HG03103 (cell line): ENCODE results near the gene SLC35F6.

Experiments used
- ATAC-seq: cut with Tn5 transposase; IDR thresholded peaks from one replicate; pipeline ENCODE4 v1.9.1; 2021; ENCODE audit warnings: low read depth; ENCODE audit not compliant: unreplicated experiment

SLC35F6 gene, protein sequence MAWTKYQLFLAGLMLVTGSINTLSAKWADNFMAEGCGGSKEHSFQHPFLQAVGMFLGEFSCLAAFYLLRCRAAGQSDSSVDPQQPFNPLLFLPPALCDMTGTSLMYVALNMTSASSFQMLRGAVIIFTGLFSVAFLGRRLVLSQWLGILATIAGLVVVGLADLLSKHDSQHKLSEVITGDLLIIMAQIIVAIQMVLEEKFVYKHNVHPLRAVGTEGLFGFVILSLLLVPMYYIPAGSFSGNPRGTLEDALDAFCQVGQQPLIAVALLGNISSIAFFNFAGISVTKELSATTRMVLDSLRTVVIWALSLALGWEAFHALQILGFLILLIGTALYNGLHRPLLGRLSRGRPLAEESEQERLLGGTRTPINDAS

DNA sequence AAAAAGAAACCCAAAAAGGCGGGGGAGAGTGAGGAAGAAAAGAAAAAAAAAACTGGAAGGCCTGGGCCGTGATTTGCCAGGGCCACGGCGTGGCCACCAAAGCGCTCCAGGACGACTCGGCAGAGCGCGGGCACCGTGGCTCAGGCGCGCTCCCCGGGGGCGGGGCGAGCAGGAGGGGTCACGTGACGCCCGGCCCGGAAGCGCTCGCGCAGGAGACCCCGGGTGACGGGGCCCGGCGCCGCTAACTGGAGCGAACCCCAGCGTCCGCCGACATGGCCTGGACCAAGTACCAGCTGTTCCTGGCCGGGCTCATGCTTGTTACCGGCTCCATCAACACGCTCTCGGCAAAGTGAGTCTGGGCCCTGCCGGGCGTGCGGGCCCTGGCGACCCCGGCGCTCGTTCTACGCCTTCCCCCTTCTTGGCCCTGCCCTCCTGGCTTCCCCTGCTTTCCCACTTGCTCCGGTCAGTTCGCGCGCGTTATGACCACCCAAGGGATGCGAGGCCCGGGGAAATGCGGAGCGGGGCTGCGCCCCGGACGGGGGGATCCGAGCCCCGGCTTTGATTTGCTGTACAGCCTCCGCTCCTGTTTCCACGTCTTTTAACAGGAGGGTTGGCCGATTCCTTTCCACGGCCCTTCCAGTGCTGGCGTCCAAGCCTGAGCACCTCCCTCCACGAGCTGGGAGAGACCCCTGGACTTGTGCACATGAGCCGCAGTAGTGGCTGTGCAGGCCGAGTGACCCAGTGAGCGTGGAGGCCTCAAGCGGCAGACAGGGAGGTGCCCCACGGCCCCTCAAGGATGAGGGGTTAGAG lies at the start of gene SLC35F6:
SLC35F6 (plus strand) TSS at position 207 of the 810 bp plus-strand sequence; CDS start at position 273, 66 bp downstream.
- peak; percentile 80 for ATAC-seq

DNA sequence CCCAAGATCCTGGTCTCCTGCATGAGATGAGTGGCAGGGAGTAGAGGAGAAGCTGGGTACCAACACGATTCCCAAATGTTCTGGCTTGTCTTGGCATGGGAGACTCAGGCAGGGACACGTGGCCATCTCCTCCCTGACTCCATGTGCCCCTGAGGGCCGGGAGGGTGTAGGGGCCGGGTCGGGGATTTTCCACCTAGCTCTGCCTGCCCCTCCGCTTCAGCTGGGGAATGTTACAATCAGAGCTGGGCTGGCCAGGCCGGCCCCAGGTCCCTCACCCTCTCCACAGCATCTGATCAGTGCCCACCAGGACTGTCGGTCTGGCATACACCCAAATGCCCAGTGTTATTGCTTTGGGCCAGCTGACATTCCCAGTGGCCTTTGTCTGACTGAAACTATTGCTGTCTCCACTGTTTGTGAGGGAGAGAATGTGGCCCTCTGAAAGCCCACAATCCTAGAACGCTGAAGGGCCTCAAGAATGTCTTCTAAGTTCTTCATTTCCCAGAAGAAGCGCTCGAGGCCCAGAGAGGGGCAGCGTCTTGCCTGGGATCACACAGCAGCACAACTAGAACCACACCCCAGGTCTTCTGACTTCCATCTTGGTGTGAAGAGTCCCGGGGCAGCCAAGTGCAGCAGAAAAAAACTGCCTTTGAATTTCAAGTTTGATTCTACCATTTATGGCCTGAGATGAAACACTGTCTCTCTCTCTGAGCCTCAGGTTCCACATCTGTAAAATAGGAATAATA lies 48.4 kb upstream of the SLC35F6 start:
- no peak for ATAC-seq

DNA sequence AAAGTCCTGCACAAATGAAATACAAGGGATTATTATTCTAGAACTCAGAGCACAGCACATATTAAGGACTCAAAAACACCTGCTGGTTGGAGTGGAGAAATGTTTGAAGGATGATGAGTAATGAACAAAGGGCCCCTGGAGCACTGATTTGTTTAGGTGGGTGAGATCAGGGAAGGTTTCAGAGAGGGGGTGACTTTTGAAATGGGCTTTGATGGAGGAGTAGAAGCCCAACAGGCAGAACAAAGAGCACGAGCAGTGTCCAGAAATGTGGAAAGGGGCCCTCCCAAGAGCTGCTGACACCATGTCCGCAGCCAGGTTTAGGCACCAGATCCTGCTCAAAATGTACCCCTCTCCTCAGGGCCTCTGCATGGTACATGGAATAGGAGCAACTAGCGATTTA lies 47.7 kb upstream of the SLC35F6 start:
- no peak for ATAC-seq

DNA sequence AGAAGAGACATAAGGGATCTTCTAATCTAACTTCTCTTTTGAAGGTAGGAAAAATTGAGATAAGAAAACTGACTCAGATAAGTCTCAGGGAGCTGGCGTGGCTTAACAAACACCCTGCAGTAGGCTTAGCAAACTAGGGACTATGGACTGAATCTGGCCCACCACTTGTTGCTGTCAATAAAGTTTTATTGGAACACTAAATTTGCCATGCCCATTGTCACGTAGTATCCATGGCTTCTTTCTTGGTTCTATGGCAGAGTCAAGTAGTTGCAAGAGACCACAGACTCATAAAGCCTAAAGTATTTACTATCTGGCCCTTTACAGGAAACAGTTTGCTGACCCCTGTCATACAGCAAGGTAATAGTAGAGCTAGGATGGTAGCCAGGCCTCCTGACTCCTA lies 47.3 kb upstream of the SLC35F6 start:
- no peak for ATAC-seq

DNA sequence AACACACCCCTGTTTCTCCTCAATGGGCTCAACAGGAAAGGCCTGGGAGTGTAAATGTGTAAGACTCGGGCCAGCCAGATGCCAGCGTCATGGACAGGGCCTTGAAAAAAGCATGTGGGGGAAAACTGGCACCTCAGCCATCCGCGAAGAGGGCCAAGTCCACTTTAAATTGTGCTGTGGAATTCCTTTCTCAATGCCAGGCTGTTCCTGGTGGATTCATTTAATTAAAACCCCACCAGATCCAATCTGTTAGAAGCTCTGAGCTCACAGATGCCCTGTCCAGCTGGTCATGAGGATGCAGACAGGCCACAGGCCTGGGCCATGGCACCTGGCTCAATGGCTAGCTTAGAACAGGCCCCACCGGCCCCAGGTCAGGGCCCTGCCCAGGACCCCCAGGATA lies 46.7 kb upstream of the SLC35F6 start:
- no peak for ATAC-seq

DNA sequence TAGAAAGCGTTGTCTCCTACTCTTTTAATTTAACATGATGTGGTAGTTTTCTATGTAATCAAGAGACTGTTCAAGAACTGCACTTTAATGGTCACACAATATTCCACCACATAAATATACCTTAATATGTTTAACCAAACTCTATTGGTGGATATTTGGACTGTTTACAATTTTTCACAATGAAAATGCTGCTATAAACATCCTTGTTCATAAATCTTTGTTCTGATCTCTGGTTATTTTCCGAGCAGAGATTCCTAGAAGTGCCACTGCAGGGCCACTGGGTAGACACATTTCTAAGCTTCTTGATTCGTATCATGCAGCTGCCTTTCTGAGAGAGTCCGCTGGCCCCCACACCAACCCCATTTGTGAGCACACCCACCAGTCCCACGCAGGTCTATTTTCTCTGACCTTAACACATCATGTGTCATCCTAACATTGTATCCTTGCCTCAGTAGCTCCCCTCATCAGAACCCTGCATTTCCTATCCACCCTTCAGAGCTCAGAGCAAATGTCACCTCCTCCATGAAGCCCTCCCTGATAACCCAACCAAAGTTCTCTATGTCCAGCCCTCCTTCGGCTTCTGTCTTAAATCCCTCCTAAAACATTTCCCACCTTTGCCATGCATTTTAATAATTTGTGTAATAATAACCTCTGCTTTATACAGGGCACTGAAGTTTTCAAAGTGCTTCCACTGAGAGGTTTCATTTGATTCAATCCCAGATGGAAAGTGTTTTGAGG lies 45.0 kb upstream of the SLC35F6 start:
- ATAC-seq = no peak

DNA sequence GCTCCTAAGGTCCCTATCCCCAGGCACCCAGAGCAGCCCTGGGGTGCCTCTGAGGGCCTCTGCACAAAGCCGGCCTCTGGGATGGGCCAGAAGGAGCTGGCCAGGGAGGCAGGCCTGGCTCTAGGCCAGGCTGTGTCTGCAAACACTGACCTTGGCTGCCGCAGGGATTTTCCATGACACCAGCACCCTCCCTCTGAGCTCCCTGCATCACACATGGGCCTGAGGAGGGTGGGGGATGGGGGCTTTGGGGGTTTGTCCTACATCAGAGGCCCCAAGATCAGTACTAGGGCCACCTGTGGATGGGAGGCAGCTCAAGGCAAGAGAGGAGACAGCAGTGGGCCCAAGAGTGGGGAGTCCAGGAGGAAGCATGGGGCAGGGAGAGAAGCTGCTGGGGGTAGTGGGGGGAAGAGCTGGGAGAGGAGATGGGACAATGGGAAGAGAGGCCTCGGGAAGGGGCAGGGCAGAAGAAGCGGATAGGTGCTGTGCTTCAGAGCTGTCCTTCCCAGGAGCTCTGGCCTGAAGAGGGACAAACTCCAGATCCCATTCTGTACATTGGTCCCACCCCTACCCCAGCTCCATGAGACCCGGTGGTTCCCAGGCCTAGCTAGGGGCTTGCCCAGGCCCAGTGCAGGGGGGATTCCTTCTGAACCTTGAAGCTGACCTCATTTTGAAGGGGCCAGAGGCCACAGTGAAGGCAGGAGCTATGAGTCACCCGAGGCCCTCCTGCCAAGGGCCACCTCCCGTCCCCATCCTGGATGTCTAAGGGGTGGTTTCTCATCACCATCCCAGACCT lies 43.6 kb upstream of the SLC35F6 start:
- ATAC-seq = no peak

DNA sequence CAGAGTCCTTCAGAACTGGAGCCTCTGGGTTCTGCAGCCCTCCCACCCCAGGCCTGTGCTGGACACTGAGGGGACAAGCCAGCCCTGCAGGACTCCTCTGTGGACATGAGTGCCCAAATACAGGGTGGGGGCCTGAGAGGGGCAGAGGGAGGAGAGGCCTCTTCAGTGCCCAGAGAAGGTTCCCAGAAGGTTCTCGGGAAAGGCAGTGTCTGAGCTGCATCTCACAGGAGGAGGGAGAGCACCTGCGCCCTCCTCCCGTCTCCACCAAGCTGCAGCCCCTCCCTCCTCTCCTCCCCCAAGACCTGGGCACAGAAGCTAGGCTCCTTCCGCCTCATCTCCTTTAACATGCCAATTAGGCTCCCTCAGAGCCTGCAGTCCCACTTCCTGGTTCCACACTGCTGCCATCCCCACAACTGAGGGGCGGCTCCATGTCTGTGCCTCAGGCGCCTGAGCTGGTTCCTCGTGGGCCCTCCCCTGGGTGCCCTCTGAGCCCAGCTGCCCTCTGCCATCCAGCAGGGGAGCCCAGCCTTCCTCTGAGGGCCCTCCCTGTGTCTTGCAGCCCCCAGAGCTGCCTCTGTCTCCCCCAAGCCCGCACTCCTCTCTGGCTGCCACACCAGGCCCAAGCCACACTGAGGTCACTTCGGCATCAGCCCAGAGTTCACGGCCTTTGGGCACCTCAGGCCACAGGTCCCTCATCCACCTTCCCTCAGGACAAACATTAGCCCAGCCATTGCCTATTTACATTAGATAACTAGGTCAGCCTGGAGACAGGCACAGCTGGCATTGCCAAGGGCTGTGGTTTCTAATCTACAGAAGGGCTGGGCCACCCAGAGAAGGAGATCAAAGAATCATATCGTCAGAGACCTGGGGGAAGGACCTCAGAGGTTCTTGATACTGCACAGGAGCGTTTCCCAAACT lies 42.7 kb upstream of the SLC35F6 start:
- ATAC-seq = no peak

DNA sequence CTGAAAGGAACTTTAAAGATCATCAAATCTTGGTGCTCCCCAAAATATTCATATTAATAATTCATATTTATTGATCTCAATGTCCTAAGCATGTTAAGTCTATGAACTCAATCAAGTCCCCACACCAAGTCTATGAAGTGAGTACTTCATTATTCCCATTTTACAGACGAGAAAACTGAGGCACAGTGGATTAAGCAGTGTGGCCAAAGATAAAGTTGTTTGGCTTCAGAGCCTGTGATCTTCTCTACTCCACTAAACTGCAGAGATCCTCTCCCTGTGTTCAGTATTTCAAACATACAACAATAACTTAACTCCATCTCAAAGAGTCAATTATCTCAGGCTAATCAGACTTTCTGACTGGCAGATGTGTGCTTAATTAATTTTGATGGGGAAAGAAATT lies 41.8 kb upstream of the SLC35F6 start:
- ATAC-seq = no peak

DNA sequence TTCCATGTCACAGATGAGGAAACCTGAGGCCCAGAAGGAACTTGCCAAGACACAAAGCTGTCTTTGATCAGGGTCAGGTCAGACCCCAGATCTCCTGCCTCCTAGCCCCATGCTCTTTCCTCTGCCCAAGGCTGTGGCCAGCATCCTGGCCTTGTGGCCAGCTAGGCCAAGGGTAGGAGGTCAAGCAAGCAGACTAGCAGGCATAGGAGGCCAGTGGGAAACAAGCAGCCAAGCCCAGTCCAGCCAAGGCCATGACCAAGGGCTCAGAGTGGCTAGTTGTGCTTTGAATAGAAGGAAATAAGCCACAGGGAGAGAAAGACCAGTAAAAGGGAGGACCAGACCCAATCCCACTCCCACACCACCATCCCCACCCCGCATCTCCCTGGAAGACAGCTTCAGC lies 41.2 kb upstream of the SLC35F6 start:
- ATAC-seq = no peak

DNA sequence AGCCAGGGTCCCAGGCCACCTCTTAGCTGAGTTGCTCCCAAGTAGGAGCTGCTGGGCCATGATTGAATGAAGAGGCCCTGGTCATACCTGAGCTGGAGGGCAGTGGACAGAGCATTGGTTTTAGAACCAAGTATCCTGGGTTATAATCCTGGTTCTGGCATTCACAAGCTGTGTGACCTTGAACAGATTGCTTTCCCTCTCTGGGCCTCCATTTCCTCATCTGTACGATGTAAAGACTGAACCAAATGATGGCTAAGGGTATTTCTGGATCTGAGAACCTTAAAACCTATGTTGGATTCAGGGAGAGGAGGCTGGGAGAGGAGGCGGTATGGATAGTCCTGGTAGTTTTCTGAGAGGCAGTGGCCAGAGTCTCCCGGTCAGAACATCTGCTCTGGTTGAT lies 40.6 kb upstream of the SLC35F6 start:
- ATAC-seq = no peak

DNA sequence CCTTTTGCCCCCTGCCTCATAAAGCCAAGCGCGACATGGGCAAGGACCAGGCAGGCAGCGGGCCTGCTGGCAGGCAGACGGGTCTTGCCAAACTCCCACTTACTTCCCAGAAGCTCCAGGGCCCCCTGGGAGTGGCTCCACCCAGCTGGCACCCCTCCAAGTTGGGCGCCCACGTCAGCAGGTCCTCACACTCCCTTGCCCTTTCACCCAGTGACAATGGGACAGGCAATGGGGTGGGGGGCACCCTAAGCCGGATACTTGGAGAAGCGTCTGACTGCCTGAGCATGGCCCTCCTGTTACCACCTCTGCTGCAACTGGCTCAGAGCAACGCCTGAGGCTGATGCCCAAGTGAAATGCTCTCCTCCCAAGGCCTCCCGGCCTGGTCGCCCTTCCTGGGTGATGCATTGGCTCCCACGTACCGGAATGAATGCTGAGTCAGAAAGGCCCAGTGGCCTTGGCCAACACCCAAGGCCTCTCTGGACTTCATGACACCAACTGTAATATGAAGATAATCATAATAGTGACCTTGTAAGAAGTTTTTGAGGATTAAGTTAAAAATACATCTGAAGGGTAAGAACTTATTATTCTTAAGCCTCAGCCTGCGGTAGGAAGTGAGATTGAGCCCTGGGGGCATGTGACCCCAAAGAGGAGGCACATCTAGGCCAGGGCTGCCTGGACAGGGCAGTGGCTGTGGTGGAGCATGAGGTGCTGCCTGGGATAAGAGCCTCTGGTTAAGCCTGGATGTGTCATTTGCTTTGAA lies 39.9 kb upstream of the SLC35F6 start:
- no peak for ATAC-seq

DNA sequence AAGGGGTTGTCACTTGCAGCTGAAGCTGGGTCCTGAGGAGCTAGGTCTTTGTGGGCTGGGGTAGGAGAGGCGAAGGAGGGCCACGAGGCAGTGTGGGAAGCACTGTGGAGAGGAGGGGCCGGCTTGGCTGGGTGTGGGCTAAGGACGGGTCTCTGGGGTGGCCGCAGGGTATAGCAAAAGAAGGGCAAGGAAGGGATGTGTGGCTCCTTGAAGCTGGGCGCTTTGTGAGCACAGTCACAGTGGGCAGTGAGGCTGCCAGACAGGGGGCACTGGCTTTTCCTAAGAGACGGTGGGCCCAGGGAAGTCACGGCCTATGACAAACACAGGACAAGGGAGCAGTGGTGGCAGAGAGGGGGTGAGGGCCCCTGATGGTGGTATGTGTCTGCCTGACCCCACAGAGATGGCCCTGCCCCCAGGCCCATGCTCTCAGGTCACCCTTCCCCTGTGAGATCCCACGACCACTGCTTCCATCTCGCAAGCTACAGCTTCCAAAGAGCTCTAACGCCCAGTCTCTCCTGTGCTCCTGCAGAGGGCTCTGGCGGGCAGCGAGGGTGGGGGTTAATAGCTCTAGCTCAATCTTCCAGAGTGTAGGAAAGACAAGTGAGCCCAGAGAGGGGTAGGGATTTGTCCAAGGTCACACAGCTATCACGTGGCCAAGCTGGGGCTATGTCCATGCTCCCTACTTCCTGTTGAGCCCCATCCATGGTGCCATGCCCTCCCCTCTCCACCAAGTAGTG lies 39.1 kb upstream of the SLC35F6 start:
- ATAC-seq = no peak

DNA sequence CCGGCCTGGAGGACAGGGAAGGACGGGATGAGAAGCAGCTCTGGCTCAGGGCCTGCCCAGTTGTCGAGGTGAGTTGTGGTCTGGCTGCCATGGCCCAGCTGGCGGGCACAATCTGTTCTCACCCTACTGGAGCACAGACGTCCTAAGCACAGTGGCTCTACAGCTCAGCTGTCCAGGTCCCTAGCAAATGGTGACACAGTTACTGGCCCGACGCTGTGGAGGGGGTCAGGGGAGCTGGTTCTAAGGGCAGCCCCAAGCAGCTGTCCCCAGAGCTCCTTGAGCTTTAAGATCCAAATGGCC lies 38.6 kb upstream of the SLC35F6 start:
- ATAC-seq = no peak

DNA sequence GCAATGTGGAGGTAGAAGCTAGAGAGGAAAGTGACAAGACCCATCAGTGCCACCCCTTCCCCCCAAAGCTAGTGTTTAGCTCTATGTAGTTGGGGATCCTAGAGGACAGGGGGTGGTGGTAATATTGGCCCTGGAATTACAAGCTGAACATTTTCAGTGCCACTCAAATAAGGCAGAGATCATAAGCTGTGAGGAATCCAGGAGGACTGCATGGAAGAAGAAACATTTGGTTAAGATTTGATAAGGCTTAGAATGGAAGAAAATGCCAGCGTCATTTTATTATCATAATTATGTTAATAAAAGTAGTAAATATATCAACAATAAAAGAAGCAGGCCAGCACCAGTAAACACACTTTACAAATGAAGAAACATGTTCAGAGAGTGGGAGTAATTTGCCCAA lies 37.9 kb upstream of the SLC35F6 start:
- no peak for ATAC-seq

DNA sequence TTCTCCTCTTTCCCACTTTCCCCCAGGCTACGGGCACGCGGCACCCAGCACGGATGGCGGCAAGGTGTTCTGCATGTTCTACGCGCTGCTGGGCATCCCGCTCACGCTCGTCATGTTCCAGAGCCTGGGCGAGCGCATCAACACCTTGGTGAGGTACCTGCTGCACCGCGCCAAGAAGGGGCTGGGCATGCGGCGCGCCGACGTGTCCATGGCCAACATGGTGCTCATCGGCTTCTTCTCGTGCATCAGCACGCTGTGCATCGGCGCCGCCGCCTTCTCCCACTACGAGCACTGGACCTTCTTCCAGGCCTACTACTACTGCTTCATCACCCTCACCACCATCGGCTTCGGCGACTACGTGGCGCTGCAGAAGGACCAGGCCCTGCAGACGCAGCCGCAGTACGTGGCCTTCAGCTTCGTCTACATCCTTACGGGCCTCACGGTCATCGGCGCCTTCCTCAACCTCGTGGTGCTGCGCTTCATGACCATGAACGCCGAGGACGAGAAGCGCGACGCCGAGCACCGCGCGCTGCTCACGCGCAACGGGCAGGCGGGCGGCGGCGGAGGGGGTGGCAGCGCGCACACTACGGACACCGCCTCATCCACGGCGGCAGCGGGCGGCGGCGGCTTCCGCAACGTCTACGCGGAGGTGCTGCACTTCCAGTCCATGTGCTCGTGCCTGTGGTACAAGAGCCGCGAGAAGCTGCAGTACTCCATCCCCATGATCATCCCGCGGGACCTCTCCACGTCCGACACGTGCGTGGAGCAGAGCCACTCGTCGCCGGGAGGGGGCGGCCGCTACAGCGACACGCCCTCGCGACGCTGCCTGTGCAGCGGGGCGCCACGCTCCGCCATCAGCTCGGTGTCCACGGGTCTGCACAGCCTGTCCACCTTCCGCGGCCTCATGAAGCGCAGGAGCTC lies 36.2 kb upstream of the SLC35F6 start:
- ATAC-seq = no peak

DNA sequence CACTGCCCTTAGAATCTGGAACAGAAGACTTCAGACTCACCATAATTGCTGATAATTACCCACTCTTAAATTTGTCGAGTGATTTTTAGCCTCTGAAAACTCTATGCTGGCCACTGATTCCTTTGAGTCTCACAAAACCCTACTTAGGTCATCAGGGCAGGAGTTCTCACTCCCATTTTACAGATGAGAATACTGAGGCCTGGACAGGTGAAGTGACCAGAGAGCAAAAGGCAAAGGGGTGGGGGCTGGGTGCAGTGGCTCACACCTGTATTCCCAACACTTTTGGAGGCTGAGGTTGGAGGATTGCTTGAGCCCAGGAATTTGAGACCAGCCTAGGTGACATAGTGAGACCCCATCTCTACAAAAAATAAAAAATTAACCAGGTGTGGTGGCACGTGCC lies 34.8 kb upstream of the SLC35F6 start:
- no peak for ATAC-seq
